Cardiac fibroblast (primary cell): ENCODE data around the gene CYSTM1.

Experiments used
- DNase-seq, 2 donors: peaks; one replicate each; pipeline versions ENCODE4 v3.0.0 to v3.0.0-alpha.2; 2010; ENCODE audit warnings: low read depth in 2 of 2
- H3K4me3 ChIP-seq, 2 donors: replicated peaks in 1 of 2; 1 replicate in 1 of 2; 2 replicates in 1 of 2; pipeline ENCODE4 v1.5.1; 2011; ENCODE audit warnings: low read depth in 2 of 2, low read length in 2 of 2, mild to moderate bottlenecking in 2 of 2, moderate library complexity in 1 of 2
- TF ChIP-seq, protein P1 (sequence below): IDR thresholded peaks from one replicate; pipeline ENCODE4 v1.5.1; 2011; ENCODE audit warnings: low read depth, mild to moderate bottlenecking, low read length, inconsistent platforms

Gene CYSTM1

DNA sequence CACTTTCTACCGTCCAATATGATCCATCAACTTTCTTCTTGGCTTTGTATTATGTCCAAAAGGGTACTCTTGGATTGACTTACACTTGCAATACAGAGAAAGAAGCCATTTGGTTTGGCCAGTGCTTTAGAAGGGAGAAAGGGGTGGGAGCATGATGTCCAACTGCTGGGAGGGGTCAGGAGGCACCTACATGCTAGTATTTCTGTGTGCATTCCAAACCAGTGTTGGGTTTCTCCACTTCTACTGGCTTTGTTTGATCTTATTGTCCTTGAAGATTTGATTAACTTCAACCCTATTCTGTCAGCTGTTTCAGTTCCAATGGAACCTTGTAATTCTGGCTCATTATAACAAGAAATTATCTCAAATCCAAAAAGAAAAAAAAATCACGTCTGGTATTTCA, 27.6 kb downstream of the CYSTM1 start:
- TF ChIP-seq, protein P1, sequence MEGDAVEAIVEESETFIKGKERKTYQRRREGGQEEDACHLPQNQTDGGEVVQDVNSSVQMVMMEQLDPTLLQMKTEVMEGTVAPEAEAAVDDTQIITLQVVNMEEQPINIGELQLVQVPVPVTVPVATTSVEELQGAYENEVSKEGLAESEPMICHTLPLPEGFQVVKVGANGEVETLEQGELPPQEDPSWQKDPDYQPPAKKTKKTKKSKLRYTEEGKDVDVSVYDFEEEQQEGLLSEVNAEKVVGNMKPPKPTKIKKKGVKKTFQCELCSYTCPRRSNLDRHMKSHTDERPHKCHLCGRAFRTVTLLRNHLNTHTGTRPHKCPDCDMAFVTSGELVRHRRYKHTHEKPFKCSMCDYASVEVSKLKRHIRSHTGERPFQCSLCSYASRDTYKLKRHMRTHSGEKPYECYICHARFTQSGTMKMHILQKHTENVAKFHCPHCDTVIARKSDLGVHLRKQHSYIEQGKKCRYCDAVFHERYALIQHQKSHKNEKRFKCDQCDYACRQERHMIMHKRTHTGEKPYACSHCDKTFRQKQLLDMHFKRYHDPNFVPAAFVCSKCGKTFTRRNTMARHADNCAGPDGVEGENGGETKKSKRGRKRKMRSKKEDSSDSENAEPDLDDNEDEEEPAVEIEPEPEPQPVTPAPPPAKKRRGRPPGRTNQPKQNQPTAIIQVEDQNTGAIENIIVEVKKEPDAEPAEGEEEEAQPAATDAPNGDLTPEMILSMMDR: no peak

DNA sequence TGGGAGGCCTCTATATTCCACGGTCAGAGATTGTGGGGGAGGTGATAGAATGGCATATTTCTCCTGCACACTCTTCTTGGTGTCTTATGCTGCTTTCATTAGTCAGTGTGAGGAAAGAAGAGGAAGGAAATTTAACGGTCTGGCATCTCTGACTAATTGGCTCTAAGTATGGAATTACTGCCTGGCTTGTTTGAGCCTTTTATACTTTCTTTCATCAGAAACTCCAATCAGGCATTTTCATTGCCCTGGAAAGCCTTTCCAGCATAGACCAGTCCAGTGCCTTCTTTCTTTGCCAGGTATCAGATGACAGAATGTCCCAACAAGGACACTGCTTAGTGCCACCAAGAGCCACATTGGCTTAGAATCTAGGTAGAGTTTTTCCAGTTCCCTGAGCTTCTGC, 30.2 kb downstream of the CYSTM1 start:
- TF ChIP-seq, protein P1: no peak
- no peak overlapping the region for H3K4me3 ChIP-seq
- DNase-seq: peak in 1 of 2 donors; percentile 35

More for the DNA sequence above, 27.6 kb downstream of the CYSTM1 start:
- DNase-seq: no peak
- no peak overlapping the region for H3K4me3 ChIP-seq

DNA sequence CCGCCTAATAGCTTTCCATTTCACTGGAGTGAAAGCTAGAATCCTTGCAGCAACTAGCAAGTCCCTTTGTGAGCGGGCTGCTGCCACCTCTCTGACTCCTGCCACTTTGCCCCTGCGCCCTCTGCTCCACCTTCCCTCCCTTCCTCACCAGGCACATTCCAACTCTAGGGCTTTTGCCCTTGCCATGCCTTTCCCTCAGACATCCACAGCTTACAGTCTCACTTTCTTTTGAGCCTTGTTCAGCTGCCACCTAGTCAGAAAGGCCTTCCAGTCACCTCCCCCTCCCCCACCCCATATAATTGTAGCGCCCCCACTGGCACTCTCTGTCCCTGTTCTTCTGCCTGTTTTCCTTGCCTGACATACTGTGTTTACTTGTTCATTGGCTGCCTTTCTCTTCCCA, 31.0 kb downstream of the CYSTM1 start:
- no peak overlapping the region for H3K4me3 ChIP-seq
- TF ChIP-seq, protein P1: no peak
- no peak for DNase-seq

DNA sequence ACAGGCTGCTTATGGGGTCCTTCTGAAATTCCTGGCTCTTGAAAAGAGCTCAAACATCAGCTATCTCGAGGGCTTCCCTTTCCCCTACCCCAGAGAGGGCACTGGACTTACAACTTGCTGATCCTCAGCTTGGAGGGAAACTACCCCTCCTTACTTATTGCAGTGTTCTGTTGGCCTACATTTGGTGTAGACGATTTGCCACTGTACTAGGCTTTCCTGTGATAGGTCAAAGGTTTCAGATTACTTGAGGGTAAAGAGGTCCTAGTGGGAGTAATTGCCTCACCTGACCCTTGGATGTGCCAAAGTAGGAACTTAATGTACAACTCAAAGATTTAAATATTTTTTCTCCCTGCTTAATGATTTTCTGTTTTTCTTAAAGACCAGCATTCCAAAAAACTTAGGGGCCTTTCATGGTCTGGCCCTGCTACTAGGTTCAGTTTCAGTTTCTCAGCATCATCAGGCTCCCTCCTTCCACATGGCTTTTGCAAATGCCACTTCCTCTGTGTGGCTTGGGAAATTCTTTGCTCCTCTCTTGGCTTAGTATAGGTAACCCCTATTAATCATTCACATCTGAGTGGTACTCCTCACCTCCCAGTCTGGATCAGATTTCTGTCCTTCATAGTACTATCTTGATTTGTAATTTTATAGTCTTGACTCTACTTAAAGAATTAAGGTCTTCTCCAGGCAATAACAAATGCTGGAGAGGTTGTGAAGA, 32.4 kb downstream of the CYSTM1 start:
- no peak overlapping the region for H3K4me3 ChIP-seq
- DNase-seq: no peak
- TF ChIP-seq, protein P1: no peak

DNA sequence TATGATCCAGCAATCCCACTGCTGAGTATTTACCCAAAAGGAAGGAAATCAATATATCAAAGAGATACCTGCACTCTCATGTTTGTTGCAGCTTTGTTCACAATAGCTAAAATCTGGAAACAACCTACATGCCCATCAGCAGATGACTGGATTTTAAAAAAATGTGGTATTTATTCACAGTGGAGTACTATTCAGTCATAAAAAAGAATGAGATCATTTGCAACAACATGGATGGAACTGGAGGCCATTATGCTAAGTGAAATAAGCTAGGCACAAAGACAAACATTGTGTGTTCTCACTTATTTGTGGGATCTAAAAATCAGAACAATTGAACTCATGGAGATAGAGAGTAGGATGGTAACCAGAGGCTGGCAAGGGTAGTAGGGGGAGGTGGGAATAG, 33.1 kb downstream of the CYSTM1 start:
- TF ChIP-seq, protein P1: no peak
- H3K4me3 ChIP-seq: no peak overlapping the region
- no peak for DNase-seq

DNA sequence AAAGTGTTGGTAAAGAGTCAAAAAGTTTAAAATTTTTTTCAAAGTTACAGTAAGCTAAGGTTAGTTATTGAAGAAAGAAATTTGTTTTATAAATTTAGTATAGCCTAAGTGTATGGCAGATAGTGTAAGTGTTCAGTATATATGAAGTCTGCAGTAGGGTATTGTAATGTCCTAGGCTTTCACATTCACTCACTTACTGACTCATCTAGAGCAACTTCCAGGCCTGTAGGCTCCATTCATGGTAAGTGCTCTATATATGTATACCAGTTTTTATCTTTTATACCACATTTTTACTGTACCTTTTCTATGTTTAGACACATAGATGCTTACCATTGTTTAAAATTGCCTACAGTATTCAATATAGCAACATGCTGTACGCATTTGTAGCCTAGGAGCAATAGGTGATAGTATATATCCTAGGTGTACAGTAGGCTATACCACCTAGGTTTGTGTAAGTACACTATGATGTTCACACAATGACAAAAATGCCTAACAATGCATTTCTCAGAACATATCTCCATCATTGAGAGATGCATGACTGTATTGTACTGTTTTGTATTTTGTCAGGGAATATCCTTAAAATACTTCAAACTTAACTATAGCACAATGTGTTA, 38.5 kb downstream of the CYSTM1 start:
- TF ChIP-seq, protein P1: no peak
- H3K4me3 ChIP-seq: no peak overlapping the region
- no peak for DNase-seq
